RPMI8226 (cell line): Measurements from ENCODE around the gene DST.

ENCODE experiments used
- DNase-seq: peaks from one replicate; pipeline ENCODE4 v3.0.0-alpha.2; 2015

DST gene

DNA sequence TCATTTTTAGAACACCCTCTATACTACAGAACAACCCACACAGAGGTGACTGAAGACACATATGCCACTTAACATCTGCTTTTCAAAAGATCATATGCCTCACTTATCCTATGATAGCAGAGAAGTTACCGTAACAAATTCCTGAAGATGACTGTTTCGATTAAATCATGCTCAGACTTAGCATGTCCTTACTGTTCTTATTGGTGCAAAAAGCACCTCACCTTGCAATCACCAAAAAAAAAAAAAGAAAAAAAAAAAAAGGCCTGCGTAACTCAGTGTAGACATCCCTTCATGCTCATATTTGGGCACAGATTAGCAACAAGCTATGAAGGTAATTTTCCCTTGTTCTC lies 17.7 kb upstream of the DST start:
- DNase-seq = no peak

GRCh38 chr6:56659721-56660380 lies 17.2 kb upstream of the DST start:
- DNase-seq = peak; percentile 38

- no peak for DNase-seq
These were observed 15.6 kb upstream of the DST start for GRCh38 chr6:56658326-56658725.

DNA sequence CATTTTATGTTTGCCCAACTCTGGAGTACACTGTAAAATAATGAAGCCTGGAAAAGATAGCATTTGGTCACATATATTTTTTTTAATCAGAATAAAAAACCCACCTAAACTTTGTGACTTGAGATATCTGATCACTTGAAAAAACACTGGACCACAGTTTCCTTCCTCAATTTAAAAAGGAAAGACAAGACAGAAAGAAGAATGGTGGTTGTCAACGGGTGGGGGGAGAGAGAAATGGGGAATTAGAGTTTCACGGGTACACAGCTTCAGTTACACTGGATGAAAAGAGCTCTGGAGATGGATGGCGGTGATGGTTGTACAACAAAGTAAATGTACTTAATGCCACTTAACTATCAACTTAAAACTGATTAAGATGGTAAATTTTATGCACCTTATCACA lies 14.7 kb upstream of the DST start:
- no peak for DNase-seq

DNA sequence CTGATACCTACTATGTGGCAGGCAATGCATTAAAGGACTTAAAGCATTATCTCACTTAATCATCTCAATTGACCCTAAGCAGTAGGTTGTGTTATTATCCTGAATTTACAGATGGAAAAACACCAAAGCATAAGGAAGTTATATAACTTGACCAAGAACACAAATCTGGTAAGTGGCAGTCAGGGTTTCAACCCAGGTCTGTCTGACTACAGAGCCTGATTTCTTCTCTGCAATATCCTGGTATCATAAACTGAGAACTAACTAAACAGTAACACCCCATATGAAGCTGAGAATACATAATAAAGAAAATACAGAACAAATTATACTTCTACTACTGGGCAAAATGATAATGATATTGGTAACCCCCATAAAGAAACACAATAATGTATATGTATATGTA lies 13.8 kb upstream of the DST start:
- no peak for DNase-seq

DNA sequence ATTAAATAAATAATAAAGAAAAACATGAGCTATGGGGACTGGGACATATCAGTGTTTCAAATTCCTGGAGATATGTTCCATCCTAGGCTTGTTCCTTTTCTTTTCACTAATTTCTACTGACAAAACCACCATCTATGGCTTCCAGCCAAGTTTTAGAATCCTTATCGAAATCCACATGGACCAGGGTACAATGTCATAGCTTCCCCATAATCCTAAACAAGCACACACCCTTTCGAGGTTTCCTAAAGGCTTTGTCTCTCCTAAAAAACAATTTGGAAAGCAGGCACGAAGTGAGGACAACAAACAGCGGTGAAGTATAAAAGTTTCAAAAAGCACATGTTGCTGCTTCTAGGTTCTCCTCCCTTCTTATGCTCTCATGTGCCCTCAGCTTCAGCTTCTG lies 13.3 kb upstream of the DST start:
- no peak for DNase-seq

DNA sequence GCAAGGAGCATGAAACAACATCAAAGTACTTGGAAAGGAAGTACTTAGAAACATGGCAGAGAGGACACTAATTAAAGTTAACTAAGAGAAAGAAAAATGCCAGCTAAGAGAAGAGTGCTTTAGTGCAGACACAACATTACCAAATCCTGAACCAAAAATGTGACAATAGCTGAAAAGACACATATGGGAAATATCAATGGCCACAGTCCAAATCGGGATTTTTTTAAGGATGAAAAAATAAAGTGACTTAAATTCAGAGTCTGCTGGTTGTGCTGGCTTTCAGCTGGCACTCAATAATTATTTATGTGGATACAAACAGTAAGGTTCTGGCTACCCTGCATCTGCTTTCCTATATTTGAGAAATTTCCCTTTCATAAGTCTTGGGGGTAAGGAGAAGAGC lies 12.6 kb upstream of the DST start:
- no peak for DNase-seq

DNA sequence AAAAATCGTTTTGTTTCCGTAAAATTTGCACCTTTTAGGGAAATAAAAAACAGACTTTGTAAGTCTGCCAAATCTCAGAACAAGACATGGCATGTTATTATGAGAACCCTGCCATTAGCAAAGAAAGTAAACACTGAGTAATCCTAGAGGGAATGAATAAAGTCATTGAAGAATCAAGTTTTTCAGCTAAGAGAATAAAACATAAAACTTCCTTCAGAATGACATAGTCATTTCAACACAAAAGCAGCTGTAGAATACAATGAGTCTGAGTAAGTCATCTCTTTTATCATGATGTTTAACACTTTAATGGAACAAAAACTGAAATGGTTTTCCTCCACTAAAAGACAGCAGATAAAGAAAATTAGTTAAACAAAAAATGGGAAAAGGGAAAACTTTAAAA lies 10.3 kb upstream of the DST start:
- no peak for DNase-seq

GRCh38 chr6:56652231-56652630 lies 9.5 kb upstream of the DST start:
- no peak for DNase-seq

DNA sequence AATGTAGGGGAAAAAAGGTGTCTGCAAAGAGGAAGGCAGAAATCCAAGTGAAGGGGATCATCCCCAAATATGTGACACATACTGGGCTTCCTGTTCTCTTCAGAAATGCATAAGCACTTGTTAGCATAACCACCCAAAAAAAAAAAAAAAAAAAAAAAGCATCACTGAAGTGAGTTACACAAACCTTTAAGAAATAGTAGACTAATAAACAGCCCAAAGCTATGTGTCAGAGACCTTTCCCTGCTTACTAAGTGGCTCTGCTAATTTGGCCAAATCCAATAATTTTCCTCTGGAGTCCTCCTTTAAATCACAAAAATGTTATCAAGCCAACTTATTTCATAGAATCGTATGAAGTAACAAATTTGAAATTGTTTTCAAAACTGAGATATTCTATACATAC lies 7.5 kb upstream of the DST start:
- no peak for DNase-seq

- DNase-seq = no peak
These were observed 7.1 kb upstream of the DST start for GRCh38 chr6:56649782-56650181.

- DNase-seq = no peak
These were observed 6.5 kb upstream of the DST start for GRCh38 chr6:56649053-56649769.

GRCh38 chr6:56647172-56647762 lies 4.6 kb upstream of the DST start:
- no peak for DNase-seq

GRCh38 chr6:56644366-56644765 lies 1.7 kb upstream of the DST start:
- no peak for DNase-seq

DNA sequence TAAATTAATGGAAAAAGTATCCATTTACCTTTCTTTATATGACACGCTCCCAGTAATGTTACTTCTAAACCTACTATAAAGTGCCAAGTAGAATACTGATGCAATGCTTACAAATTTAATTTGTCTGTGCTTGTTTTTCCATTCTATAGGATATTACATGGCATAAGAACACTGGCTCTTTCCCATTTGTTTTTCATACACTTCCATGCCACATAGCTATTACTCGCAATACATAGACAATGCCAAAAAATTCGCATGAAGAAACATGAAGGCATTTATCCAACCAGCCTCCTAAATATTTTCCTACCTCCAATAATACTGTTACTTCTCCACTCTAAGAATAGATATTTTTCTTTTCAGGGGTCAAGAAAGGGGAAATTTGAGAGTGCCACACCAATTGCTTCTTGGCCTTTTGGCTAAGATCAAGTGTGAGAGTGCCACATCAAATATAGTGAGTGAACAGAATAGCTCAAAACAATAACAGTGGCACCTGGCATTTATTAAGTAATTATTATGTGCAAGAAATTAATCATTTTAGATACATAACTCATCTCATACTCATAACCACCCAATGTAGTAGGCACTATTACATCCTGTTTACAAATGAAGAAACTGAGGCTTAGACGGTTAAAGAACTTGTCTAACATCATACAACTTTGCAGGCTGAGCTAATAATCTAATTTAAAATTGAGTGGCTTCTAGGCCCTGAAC lies 845 bp upstream of the DST start:
- no peak for DNase-seq

GRCh38 chr6:56640374-56640773 lies 2.3 kb downstream of the DST start:
- DNase-seq = no peak

GRCh38 chr6:56638760-56639159 lies 3.9 kb downstream of the DST start:
- DNase-seq = no peak

DNA sequence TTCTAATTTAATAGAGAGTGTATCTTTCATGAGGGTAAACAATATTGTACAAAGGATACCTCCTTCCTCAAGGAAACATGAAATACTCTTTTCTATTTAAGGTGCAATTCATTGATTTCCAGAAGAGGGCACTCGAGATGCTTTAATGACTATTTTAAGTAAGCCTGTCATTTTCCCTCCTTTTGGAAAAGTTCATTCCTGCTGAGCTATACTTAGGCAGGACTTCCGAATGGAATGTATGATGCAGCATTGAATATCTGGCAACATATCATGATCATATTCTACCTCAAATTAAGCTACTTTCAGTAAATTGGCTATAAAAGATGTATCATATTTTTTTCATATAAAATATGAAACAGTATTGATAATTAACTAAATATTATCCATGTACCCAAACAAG lies 5.0 kb downstream of the DST start:
- no peak for DNase-seq

DNA sequence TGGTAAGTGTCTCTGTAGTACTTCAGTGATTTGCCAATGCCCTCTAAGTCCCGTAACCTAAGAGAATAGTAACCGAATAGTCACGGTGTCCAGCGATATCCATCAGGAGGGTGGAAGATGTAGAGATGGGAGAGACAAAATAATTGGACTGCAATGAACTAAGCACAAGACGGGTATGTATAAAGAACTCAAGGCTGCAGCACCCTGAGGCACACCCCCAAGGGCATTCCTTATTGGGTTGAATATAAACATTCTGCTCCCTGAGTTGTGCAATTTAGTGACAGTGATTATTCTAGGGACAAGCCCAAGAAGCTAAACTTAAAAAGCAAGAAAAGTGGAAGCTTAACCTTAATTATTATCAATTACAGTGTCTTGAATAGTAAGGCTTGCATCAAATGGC lies 14.6 kb downstream of the DST start:
- no peak for DNase-seq

GRCh38 chr6:56625356-56625755 lies 17.3 kb downstream of the DST start:
- no peak for DNase-seq

- no peak for DNase-seq
These were observed 18.0 kb downstream of the DST start for GRCh38 chr6:56624728-56625069.

DNA sequence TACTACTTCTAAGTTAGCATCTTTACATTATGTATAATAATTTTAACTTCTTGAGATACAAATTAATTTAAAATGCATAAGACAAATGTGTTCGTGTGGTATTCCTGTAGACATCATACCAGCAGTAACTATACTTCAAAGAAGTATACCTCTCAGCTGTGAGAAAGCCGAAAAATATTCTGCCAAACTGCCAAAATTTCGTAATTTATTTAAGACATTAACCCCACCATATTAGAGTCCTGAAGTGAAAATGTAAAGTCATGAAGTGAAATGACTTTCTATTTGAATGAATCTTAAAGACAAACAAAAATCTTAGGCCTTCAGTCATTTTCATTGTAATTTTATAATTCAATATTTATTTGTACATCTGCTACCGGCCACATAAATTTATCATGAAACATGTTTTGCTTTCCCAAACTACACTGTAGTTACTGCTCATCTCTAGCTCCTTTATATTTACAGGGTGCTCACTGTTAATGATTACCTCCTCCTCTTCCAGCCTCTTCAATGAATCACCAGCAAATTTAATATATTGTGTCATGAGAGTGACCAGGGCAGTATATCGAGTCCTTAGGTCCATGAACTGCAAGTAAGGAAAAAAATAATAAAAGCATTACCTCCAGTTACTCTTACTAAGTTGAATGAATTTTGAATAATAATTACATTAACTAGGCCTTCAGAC lies 18.5 kb downstream of the DST start:
- no peak for DNase-seq

- DNase-seq = no peak
These were observed 22.3 kb downstream of the DST start for GRCh38 chr6:56620229-56620868.
